ENCODE measurements around the gene ADA. TPM values are rescaled to one million over a fixed set of nuclear protein-coding genes. Genes with fewer than 3 reads are reported as not detected.

ADA gene
- total and polyA plus RNA-seq, 2 of the 4 experiments (the other 2 are of a cell fraction): 8.1 to 11.0 TPM

- Histone ChIP-seq H2AK5ac (ENCODE audit: low read depth, low read length) (no peak overlapping the region), H4K5ac (ENCODE audit: low read depth, low read length) (no peak overlapping the region), H2BK120ac (ENCODE audit: low read depth, low read length) (no peak overlapping the region), H2AK9ac (replicated peaks; ENCODE audit: low read depth, low read length, poor library complexity) (no peak overlapping the region), H3K9me3 (ENCODE audit: control insufficient read depth, insufficient read depth, low read length) (peaks cover 16% of the 10 kb centered on the region), H3K27ac (ENCODE audit: insufficient read depth, low read length) (no peak overlapping the region), H2BK15ac (ENCODE audit: low read depth, low read length) (no peak overlapping the region), H2BK20ac (ENCODE audit: low read depth, low read length) (no peak overlapping the region), H3K9me1 (ENCODE audit: insufficient read depth, low read length) (no peaks in the 10 kb centered on the region; the same call in 1 of the 2 replicates), H2AFZ (replicated peaks; ENCODE audit: low read length, poor library complexity) (no peak overlapping the region), H4K8ac (ENCODE audit: low read depth in 2 of 2, low read length in 2 of 2) (no peak overlapping the region), H3K4me2 (ENCODE audit: low read depth, low read length) (no peak overlapping the region), H3K9ac (ENCODE audit: low read depth, low read length) (no peak overlapping the region), H3K18ac (ENCODE audit: low read depth, low read length) (no peak overlapping the region), H3K4ac (ENCODE audit: low read depth, low read length) (no peak overlapping the region), H2BK5ac (ENCODE audit: low read depth, low read length, poor library complexity, severe bottlenecking) (no peak overlapping the region), H3K79me1 (ENCODE audit: low read depth in 1 of 2, low read length in 2 of 2) (no peaks in the 10 kb centered on the region), H3K36me3 (ENCODE audit: control insufficient read depth, insufficient read depth, low read length) (no peaks in the 10 kb centered on the region), H4K91ac (ENCODE audit: insufficient read depth, low read depth, low read length) (no peak overlapping the region), H3K23ac (ENCODE audit: low read depth, low read length) (no peak overlapping the region), H3K27me3 (ENCODE audit: control insufficient read depth, insufficient read depth, low read length) (peaks cover 44% of the 10 kb centered on the region), H3K4me3 (ENCODE audit: insufficient read depth, low read depth, low read length) (no peak overlapping the region), H3K56ac (ENCODE audit: extremely low read depth, insufficient read depth, low read length) (no peak overlapping the region), H3K14ac (replicated peaks; ENCODE audit: low read depth, low read length) (no peak overlapping the region), H3K4me1 (ENCODE audit: control insufficient read depth, insufficient read depth, low read length) (no peaks in the 10 kb centered on the region; the same call in 1 of the 2 replicates), H4K20me1 (ENCODE audit: insufficient read depth, low read length) (no peaks in the 10 kb centered on the region)
- CTCF ChIA-PET: interaction anchor here (0.6 kb wide), 1 partner anchor 131 kb away, joined by 5 read pairs; no protein-coding TSS in a partner anchor
- no peak for DNase-seq
- intact Hi-C loops (cut with micrococcal nuclease): no loop called here
- WGBS, 2 experiments (ENCODE audit: extremely low coverage in 2 of 2, insufficient read length in 1 of 2): 71% methylated on average over 1 of the region's 3 CpGs; no CpG with 5 or more reads in 1 of the 2 experiments
- no peak for ATAC-seq (ENCODE audit: low read depth)
- in situ Hi-C loops (cut with MboI; ENCODE audit: low sequenced_read_pairs): no loop called here
- BruUV-seq (replicated peaks): no TSS peak
- POLR2A ChIA-PET (ENCODE audit: unreplicated experiment): no interaction called here
- dilution Hi-C loops (cut with HindIII; ENCODE audit: low sequenced_read_pairs, unreplicated experiment): no loop called here
- no peak for TF ChIP-seq NFE2L2 (IDR thresholded peaks at IDR 0.05; ENCODE audit: low read depth, low read length)
- no peak for TF ChIP-seq POLR2A (IDR thresholded peaks at IDR 0.05; ENCODE audit: low read depth, low read length)
- no peak for TF ChIP-seq FOS (IDR thresholded peaks at IDR 0.05; ENCODE audit: low read depth, low read length)
- TF ChIP-seq CHD1 (IDR thresholded peaks at IDR 0.05; ENCODE audit: low read depth, low read length): no peak
- TF ChIP-seq CEBPB (IDR thresholded peaks at IDR 0.05; ENCODE audit: low read depth, low read length): no peak
- no peak for TF ChIP-seq RFX5 (IDR thresholded peaks at IDR 0.05; ENCODE audit: low read depth, low read length)
- no peak for TF ChIP-seq USF2 (IDR thresholded peaks at IDR 0.05; ENCODE audit: low read depth, low read length)
- TF ChIP-seq BHLHE40 (IDR thresholded peaks at IDR 0.05; ENCODE audit: low read depth, low read length): no peak
- TF ChIP-seq CTCF (conservative IDR thresholded peaks at IDR 0.05; ENCODE audit: low read depth, low read length): no peak
- no peak for TF ChIP-seq MAZ (IDR thresholded peaks at IDR 0.05; ENCODE audit: borderline replicate concordance, low read depth, low read length)
- TF ChIP-seq MXI1 (IDR thresholded peaks at IDR 0.05; ENCODE audit: borderline replicate concordance, low read depth, low read length): no peak
- TF ChIP-seq SMC3 (IDR thresholded peaks at IDR 0.05; ENCODE audit: low read depth, low read length): no peak
- TF ChIP-seq ELK1 (IDR thresholded peaks at IDR 0.05; ENCODE audit: borderline replicate concordance, low read depth, low read length): no peak
- no peak for TF ChIP-seq RCOR1 (IDR thresholded peaks at IDR 0.05; ENCODE audit: insufficient replicate concordance, low read length)
- no peak for TF ChIP-seq RAD21 (IDR thresholded peaks at IDR 0.05; ENCODE audit: low read length)
- no peak for TF ChIP-seq MAFK (IDR thresholded peaks at IDR 0.05; ENCODE audit: low read depth, low read length)
Observed at GRCh38 chr20:44656448-44656847, 4.9 kb upstream of the ADA start.
